Activated CD8-positive, alpha-beta memory T cell treated with anti-CD3 and anti-CD28 coated beads for 36 hours (primary cell): ENCODE measurements around the gene ATP2A3. TPM values are rescaled to one million over a fixed set of nuclear protein-coding genes. Genes with fewer than 3 reads are reported as not detected.

ENCODE experiments used
- CTCF ChIA-PET: fragments of 350-600 bp; sonication (Branson Sonifier 250); formaldehyde crosslinking; loops from one replicate; lab custom pipeline; 2021; ENCODE audit warnings: antibody characterized with exemption; lab: Charles Lee
- POLR2A ChIA-PET: fragments of 350-600 bp; sonication (Branson Sonifier 250); formaldehyde crosslinking; loops from one replicate; lab custom pipeline; 2021; ENCODE audit warnings: antibody characterized with exemption; lab: Charles Lee
- total RNA-seq, 2 experiments: library from RNA; stranded (reverse); gene quantifications; one replicate each; pipeline ENCODE4 v1.2.3, GENCODE V29; 2021

ATP2A3 gene
- total RNA-seq, 2 experiments from 2014 or later, result 112 to 116 TPM

- ChIA-PET POLR2A (no interaction called here), CTCF (interaction anchor here (1.2 kb wide), 1 partner anchor 35 kb away, joined by 3 read pairs; no protein-coding TSS in a partner anchor)
Measured at GRCh38 chr17:3879186-3879585, 85.1 kb downstream of the ATP2A3 start.

GRCh38 chr17:3877220-3877619 lies 87.0 kb downstream of the ATP2A3 start:
- ChIA-PET CTCF (no interaction called here), POLR2A (no interaction called here)

GRCh38 chr17:3875317-3875716 lies 88.9 kb downstream of the ATP2A3 start:
- POLR2A ChIA-PET, result no interaction called here
- CTCF ChIA-PET, result no interaction called here

Other genes starting within 250 kb of the ATP2A3 start
- gene HASPIN, start 240.5 kb downstream of the ATP2A3 start, total RNA-seq, result 10 to 100 TPM; 17.1 to 18.4 TPM
- 10 to 100 TPM; 38.0 to 38.8 TPM for gene ITGAE, start 163.2 kb downstream of the ATP2A3 start, total RNA-seq
- gene NCBP3, start 118.2 kb downstream of the ATP2A3 start, total RNA-seq, result 10 to 100 TPM; 43.8 to 45.4 TPM
- 1 to 10 TPM; 3.1 to 3.5 TPM for gene CAMKK1, start 71.4 kb downstream of the ATP2A3 start, total RNA-seq
- gene P2RX1, start 48.0 kb downstream of the ATP2A3 start, total RNA-seq, result not detected
- 10 to 100 TPM; 32.9 to 35.7 TPM for gene ZZEF1, start 178.6 kb upstream of the ATP2A3 start, total RNA-seq
- gene CYB5D2, start 178.8 kb upstream of the ATP2A3 start, total RNA-seq, result 10 to 100 TPM in 1 of 2 experiments, 1 to 10 TPM in 1; 9.6 to 10.4 TPM